GM18520 (cell line): ENCODE data around the gene RBAK.
"Not testable (repeated sequence)": the region's sequence is repeated elsewhere in the genome, so short reads cannot be mapped to it uniquely, and the experiment has no call there.

Experiments
- ATAC-seq: cut with Tn5 transposase; IDR thresholded peaks from one replicate; pipeline ENCODE4 v1.9.1; 2021; ENCODE audit not compliant: unreplicated experiment

RBAK gene

GRCh38 chr7:5050676-5051075 is 5.0 kb downstream of the RBAK start:
- ATAC-seq = no peak

GRCh38 chr7:5051731-5052130 is 6.1 kb downstream of the RBAK start:
- ATAC-seq = not testable (repeated sequence)

- ATAC-seq = no peak
These were observed 7.5 kb downstream of the RBAK start for GRCh38 chr7:5053175-5053574.

- no peak for ATAC-seq
These were observed 18.0 kb downstream of the RBAK start for GRCh38 chr7:5063698-5064097.

GRCh38 chr7:5064391-5065106 is 18.9 kb downstream of the RBAK start:
- no peak for ATAC-seq

- no peak for ATAC-seq
These were observed 19.4 kb downstream of the RBAK start for GRCh38 chr7:5065107-5065407.

GRCh38 chr7:5068521-5068920 is 22.9 kb downstream of the RBAK start:
- ATAC-seq = no peak

GRCh38 chr7:5070206-5070605 is 24.5 kb downstream of the RBAK start:
- no peak for ATAC-seq

- ATAC-seq = not testable (repeated sequence)
These were observed 29.5 kb downstream of the RBAK start for GRCh38 chr7:5075187-5075586.

- ATAC-seq = no peak
These were observed 32.1 kb downstream of the RBAK start for GRCh38 chr7:5077740-5078139.

- no peak for ATAC-seq
These were observed 37.1 kb downstream of the RBAK start for GRCh38 chr7:5082806-5083205.

GRCh38 chr7:5083311-5083711 is 37.7 kb downstream of the RBAK start:
- ATAC-seq = no peak

- ATAC-seq = no peak
These were observed 40.6 kb downstream of the RBAK start for GRCh38 chr7:5086256-5086655.

- not testable (repeated sequence) for ATAC-seq
These were observed 42.7 kb downstream of the RBAK start for GRCh38 chr7:5088228-5088833.

GRCh38 chr7:5088906-5089305 is 43.2 kb downstream of the RBAK start:
- no peak for ATAC-seq

GRCh38 chr7:5093948-5094347 is 48.3 kb downstream of the RBAK start:
- ATAC-seq = no peak

- ATAC-seq = no peak
These were observed 49.0 kb downstream of the RBAK start for GRCh38 chr7:5094641-5095040.

- no peak for ATAC-seq
These were observed 70.7 kb downstream of the RBAK start for GRCh38 chr7:5116359-5116758.

- ATAC-seq = no peak
These were observed 71.7 kb downstream of the RBAK start for GRCh38 chr7:5117095-5117970.
